NCI-H524 (cell line): ENCODE data around the gene SLC22A12.
"Not testable (repeated sequence)": the region's sequence is repeated elsewhere in the genome, so short reads cannot be mapped to it uniquely, and the experiment has no call there.

ENCODE experiments used
- DNase-seq, 2 experiments: peaks; one replicate each; lab custom pipeline; 2025; lab: John Stamatoyannopoulos, UW

The SLC22A12 gene

DNA sequence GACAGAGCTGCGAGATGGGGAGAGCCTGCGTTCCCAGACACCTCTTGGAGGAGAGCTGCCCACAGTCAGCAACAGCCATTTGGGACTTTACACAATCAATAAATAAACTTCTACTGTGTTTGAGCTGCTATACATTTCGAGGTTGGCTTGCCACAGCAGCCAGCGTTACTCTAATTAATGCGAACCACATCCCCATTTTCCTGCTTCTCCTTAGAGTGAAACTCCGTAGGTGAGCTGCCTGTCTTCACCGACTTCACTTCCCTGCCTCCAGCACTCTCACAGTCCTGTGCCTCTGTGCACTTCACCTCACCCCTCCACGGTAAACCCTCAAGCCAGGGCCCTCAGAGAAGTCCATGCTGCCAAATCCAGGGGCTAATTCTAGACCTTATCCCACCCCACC lies 5.9 kb upstream of the SLC22A12 start:
- DNase-seq, result no peak

DNA sequence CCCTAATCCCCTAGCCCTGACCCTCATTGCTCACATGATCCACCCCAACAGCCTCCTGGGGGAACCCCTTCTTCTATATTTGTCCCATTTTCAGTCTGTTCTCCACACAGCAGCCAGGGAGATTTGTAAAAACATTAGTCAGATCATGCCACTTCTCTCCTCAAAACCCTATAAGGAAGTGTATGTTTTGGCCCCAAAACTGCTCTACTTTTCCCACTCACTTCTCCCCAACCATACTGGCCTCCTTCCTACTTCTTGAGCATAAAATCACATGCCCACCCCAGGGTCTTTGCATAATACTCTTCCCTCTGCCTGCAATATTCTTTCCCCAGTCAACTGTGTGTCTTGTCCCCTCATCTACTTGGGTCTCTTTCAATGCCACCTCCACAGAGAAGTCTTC lies 4.7 kb upstream of the SLC22A12 start:
- no peak for DNase-seq

DNA sequence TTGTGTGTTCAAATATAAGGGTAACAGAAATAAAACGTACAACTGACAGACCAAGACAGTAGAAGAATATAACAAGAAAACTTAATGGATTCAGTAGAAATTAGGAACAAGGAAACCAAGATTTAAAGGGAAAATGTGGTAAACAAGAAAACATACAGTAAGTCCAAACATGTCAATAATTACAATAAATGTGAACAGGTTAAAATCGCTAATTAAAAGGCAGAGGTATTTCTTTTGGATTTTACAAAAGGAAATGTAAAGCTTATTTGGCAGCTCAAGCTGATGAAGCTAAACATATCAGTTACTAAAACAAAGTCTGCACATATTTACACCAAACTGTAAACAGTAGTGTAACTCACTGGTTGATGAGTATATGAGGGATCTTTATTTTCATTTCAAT lies 2.3 kb upstream of the SLC22A12 start:
- DNase-seq, result no peak

DNA sequence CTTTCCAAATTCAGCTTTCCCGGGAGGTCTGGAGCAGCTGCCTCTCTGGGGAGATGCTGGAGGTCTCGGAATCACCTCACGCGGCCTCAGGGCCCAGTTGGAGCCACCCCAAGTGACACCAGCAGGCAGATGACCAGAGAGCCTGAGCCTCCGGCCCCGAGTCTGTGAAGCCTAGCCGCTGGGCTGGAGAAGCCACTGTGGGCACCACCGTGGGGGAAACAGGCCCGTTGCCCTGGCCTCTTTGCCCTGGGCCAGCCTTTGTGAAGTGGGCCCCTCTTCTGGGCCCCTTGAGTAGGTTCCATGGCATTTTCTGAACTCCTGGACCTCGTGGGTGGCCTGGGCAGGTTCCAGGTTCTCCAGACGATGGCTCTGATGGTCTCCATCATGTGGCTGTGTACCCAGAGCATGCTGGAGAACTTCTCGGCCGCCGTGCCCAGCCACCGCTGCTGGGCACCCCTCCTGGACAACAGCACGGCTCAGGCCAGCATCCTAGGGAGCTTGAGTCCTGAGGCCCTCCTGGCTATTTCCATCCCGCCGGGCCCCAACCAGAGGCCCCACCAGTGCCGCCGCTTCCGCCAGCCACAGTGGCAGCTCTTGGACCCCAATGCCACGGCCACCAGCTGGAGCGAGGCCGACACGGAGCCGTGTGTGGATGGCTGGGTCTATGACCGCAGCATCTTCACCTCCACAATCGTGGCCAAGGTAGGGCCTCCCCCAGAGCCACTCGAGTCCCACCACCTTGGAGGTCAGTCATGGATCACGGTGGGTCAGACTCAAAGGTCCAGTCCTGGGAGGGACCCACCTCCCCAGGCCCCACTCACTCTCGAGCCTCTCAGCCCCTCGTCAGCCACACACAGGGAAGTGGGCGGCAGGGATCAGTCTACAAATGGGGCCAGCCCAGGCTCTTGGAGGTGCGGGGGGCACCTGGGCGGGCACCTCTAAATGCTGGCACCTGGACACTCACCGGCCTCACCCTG lies 525 bp downstream of the SLC22A12 start:
- DNase-seq, result no peak

DNA sequence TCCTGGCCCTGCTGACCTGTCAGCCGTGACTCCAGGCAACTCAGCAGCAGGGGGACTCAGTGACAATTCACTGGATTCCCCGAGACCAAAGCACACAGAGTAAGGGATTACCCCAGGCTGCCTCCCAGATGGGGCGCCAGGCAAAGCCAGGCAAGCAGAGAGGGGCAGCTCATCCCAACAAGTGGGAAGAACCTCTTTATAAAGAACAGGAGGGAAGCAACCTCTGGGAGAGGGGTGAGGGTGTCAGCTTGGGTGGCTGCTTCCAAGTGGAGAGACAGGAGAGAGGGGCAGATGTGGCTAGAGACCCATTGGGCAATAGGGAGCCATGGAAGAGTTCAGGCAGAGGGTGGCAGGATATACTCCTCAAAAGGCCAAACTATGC lies 1.2 kb downstream of the SLC22A12 start:
- no peak for DNase-seq

DNA sequence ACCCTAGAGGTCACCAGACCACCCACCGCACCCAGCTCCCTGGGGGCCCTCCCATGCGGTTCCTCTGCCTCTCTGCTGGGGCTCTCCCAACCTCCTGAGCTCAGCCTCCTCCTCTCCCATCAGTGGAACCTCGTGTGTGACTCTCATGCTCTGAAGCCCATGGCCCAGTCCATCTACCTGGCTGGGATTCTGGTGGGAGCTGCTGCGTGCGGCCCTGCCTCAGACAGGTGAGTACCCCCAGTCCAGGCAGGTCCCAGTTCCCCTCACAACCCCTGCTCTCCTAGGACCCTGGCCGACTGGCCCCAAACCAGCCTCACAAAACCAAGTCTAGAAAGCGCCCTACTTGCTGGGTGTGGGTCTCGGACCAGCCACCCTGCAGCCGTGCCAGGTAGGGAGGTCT lies 1.6 kb downstream of the SLC22A12 start:
- no peak for DNase-seq

DNA sequence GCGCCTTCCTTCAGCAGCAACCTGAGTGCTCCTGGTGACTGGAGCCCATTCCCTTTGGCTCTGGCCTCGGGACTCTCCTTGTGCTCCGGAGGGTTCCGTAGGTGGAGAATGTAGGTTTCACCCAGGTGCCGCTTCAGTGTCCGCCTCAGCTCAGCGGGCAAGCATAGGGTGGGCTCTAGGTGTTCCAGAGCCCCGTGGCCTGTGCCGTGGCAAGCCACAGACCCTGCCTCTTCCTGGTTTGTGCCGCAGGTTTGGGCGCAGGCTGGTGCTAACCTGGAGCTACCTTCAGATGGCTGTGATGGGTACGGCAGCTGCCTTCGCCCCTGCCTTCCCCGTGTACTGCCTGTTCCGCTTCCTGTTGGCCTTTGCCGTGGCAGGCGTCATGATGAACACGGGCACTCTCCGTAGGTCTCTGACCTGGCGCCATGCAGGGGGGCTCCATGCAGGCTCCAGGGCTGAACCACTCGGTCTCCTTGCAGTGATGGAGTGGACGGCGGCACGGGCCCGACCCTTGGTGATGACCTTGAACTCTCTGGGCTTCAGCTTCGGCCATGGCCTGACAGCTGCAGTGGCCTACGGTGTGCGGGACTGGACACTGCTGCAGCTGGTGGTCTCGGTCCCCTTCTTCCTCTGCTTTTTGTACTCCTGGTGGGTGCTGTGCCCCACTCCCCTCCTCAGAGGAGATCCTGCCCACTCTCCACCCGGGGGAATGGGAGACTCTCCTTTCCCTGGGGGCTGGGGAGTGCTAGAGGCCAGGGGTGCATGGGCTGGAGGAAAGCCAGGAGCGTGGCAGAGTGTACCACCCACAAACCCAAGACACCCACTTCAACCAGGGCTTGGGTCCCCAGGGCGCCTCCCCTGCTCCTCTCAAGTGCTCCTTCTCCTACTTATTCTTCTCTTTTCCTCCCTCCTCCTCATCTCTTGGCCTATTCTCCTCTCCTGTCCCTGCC lies 2.4 kb downstream of the SLC22A12 start:
- DNase-seq, result no peak

DNA sequence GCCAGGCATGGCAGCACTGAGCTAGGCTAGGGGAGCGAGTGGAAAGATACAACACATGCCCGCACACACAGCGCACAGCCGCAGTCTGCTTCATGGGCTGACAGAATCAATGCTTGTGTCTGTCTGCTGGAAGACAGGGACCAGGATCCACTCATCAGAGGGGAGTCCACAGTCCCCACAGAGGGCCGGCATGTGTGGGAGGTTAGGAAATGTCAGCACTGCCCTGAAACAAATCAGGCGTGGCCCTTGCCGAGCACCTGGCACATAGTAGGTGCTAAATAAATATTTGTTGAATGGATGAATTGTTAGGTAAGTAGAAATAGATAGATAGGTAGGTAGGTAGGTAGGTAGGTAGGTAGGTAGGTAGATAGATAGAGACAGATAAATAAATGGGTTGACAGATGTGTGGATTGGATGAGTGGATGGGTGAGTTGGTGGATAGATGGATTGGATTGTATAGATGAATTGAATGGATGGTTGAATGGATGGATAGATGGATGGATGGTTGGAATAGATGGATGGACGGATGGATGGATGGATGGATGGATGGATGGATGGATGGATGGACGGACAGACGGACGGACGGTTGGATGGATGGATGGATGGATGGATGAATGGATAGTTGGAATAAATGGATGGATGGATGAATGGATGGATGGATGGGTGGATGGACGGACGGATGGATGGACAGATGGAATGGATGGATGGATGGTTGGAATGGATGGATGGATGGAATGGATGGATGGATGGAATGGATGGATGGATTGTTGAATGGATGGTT lies 3.3 kb downstream of the SLC22A12 start:
- DNase-seq, result no peak

DNA sequence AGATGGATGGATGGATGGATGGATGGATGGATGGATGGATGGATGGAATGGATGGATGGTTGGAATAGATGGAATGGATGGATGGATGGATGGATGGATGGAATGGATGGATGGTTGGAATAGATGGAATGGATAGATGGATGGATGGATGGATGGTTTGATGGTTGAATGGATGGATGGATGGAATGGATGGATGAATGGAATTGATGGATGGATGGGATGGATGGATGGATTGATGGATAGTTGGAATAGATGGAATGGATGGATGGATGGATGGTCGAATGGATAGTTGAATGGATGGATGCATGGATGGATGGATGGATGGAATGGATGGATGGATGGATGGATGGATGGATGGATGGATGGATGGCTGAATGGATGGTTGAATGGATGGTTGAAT lies 4.9 kb downstream of the SLC22A12 start:
- not testable (repeated sequence) for DNase-seq

DNA sequence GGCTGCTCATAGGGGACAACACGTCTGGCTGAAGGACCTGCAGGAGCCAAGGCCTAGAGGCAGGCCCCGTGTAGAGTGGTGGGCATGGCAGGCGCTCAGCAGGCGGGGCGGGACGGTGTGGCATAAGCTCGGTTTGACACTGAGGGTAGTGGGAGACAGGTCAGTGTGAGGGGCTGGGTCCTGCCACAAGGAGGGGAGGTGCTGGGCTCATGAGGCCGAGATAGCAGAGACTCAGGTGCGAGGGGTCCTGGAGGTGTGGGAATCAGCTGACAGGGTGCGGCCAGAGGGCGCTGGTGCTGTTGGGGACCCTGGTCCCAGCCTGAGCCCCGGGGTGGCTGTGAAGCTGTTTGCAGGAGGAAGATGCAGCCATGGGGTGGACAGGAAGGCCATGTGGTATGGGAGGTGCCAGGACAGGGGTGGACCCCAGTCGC lies 6.7 kb downstream of the SLC22A12 start:
- no peak for DNase-seq

DNA sequence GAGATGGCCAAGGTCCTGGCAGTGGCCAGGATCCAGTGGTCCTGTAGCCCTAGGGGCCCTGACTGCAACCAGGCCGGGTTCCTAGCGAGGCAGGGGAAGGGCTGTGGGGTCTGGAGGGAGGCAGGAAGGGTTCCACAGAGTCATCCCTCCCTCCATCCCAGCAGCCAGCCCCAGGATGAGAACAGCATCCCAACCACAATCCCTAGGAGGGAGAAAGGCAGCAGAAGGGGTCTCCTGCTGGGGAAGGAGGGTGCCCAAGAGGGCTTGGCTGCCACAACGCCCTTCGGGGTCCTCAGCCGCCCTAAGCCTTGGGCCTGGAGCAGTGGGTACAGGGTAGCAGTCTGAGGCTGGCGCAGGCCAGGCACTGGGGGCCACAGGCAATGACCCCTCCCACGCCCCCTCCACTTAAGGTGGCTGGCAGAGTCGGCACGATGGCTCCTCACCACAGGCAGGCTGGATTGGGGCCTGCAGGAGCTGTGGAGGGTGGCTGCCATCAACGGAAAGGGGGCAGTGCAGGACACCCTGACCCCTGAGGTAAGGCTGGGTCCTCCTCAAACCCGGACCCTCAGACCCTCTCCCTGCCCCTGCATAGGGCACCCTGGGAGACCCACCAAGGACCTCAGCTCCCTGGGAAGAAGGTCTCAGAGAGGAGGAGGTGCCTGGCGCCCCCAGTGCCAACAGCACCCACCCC lies 7.2 kb downstream of the SLC22A12 start:
- DNase-seq, result no peak

DNA sequence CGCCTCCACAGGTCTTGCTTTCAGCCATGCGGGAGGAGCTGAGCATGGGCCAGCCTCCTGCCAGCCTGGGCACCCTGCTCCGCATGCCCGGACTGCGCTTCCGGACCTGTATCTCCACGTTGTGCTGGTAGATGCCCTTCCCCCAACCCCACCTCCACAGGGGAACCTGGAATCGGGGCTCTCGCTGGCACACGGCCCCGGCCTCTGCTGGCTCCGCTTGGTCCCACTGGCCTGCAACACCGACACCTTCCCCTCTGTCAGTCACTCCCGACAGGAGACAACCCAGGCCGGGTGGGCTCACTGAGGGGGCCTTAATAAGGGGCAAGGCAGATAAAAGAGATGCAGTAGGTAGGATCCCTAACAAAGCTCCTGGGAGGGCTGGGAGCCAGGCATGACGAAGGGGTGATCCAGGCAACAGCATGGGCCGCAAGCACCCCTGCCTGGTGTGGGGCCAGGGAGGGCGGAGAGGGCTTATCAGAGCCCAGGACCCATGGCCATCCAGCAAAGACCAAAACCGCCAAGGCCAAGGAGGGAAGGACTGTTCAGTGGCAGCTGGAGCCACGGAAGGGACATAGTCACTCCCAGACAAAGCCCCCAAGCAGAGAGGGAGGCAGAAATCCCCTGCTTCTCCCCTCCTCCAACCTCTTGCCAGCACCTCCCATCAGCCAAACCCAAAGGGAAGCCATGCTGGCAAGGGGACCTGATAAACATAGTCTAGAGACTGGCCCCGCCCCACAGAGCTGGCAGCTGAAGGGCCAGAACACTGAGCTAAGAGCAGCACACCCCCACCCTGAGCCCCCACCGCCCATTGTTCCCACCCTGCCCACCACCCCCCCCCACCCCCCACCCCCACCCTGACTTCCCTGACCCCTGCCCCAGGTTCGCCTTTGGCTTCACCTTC lies 8.0 kb downstream of the SLC22A12 start:
- no peak for DNase-seq

DNA sequence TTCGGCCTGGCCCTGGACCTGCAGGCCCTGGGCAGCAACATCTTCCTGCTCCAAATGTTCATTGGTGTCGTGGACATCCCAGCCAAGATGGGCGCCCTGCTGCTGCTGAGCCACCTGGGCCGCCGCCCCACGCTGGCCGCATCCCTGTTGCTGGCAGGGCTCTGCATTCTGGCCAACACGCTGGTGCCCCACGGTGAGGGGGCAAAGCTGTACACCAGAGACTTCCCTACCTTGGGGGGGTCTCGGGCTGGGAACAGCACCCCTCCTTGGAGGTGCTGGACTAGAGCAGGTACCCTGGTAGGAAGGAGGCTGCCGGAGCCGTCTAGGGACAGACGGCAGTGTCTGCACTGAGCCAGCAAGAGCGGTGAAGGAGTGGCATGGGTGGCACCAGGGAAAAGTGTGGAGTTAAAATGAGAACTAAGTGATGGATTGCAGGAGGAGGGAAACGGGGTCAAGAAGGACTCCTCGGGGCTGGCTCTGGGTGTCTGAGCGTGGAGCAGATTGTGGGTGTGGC lies 8.7 kb downstream of the SLC22A12 start:
- DNase-seq, result no peak

DNA sequence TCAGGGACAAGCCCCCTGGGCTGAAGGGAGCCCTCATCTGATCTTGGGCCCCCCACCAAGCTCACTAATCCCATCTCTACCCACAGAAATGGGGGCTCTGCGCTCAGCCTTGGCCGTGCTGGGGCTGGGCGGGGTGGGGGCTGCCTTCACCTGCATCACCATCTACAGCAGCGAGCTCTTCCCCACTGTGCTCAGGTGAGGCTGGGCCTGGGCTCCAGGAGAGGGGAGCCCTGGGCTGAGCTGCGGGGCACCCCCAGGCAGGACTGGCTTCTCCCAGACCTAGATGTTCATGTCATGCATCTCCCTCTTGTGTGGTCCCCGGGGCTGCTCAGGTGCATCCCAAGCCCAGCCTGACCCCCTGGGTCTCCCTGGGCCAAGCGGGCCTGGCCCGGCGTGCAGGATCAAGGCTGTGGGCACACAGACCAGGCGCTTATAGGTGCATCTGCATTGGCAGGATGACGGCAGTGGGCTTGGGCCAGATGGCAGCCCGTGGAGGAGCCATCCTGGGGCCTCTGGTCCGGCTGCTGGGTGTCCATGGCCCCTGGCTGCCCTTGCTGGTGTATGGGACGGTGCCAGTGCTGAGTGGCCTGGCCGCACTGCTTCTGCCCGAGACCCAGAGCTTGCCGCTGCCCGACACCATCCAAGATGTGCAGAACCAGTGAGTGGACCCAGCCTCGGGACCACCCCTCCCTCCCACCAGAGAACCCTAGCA lies 9.4 kb downstream of the SLC22A12 start:
- no peak for DNase-seq

DNA sequence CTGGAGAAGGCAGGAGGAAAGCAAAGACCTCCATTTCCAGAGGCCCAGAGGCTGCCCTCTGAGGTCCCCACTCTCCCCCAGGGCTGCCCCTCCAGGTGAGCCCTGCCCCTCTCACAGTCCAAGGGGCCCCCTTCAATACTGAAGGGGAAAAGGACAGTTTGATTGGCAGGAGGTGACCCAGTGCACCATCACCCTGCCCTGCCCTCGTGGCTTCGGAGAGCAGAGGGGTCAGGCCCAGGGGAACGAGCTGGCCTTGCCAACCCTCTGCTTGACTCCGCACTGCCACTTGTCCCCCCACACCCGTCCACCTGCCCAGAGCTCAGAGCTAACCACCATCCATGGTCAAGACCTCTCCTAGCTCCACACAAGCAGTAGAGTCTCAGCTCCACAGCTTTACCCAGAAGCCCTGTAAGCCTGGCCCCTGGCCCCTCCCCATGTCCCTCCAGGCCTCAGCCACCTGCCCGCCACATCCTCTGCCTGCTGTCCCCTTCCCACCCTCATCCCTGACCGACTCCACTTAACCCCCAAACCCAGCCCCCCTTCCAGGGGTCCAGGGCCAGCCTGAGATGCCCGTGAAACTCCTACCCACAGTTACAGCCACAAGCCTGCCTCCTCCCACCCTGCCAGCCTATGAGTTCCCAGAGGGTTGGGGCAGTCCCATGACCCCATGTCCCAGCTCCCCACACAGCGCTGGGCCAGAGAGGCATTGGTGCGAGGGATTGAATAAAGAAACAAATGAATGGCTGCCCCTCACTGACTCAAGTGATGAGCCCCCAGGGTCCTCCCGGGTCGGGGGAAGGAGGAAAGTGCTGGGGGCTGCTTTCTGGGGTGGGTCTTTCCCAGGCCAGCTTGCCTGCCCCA lies 10.8 kb downstream of the SLC22A12 start:
- DNase-seq, result no peak

DNA sequence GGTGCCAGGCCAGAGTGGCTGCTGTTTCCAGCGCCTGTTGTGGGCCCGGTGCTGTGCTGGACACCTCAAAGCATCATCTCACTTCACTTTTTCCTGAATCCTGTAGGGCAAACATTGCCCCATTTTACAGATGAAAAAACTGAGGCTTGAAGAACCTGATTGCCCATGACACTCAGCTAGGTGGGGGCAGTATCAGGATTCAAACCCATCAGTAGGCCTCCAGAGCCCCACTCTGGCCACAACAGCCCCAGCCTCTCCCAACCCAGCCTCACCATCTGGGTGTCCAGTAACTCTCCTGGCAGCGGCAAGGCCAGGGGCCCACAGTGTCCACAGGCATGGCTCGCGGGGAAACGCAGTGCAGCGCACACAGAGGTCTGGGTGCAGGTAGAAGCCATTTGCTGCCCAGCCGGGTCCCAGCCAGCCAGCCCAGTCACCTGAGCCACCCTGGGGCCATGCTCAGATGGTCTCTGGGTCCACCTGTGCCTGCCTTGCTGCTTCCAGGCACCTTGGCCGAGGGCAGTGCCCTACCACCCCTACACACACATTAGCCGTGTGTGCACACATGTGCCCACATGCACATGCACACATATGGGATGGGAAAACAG lies 11.5 kb downstream of the SLC22A12 start:
- no peak for DNase-seq

DNA sequence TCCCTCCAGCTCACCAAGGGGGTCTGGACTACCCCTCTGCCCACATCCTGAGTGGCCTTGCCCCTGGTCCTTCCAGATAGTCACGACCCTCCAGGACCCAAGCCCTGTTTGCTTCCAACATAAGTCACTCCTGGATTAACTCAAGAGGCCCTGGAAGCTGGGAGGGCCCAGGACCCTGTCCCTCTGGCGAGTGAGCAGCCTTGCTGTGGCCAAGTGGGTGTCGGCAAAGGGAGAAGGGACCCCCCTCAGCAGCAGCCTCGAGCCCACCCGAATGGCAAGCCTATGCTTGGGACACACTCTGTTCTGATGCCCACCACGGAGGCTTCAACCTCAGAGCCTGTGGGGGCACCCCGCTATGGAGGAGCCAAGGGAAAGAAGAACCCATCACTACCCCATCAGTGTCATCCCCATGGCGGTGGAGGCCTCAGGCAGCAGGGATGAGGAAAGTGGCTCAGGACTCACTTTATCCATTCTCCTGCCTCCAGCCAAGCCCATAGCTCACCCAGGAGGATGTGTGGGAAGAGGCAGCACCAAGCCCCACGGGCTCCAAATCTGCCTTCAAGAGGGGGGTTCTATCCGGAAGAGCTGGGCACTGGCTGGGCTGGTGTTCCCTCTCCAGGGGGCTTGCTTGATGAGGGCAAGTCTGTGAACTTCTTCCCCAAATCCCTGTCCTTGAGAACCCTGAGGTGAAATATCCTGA lies 12.5 kb downstream of the SLC22A12 start:
- DNase-seq, result no peak
